HEK293 (cell line): Measurements from ENCODE around the gene OPN1SW.

ENCODE experiments used
- CTCF ChIA-PET: fragments of 350-600 bp; formaldehyde crosslinking; extraction: SDS; loops from one replicate; lab custom pipeline; 2021; ENCODE audit warnings: antibody characterized with exemption; lab: Yijun Ruan, JAX
- POLR2A ChIA-PET: fragments of 300-600 bp; formaldehyde crosslinking; extraction: SDS; loops from one replicate; lab custom pipeline; 2020; ENCODE audit warnings: antibody characterized with exemption, inconsistent platforms; lab: Yijun Ruan, JAX
- H3K27ac ChIP-seq: fragments of 200-500 bp; sonication (Bioruptor generic); 2 replicates; pipeline ENCODE4 v1.5.1; 2014; ENCODE audit warnings: low read depth, low read length, control low read depth, inconsistent platforms; ENCODE audit errors: extremely low read depth
- H3K36me3 ChIP-seq, 2 experiments: fragments of 200-500 bp in 1 of 2; sonication (Bioruptor generic) in 1 of 2; 1 replicate in 1 of 2; 2 replicates in 1 of 2; pipeline ENCODE4 v1.5.1; 2014 to 2017; ENCODE audit warnings: inconsistent platforms in 2 of 2, low read length in 2 of 2; ENCODE audit not compliant: control insufficient read depth in 2 of 2, insufficient read depth in 1 of 2
- H3K4me1 ChIP-seq: fragments of 200-500 bp; sonication (Bioruptor generic); 2 replicates; pipeline ENCODE4 v1.5.1; 2014; ENCODE audit warnings: mild to moderate bottlenecking, low read length, inconsistent platforms; ENCODE audit not compliant: control insufficient read depth, insufficient read depth
- H3K4me3 ChIP-seq: 2 replicates; pipeline ENCODE4 v1.5.1; 2011; ENCODE audit warnings: low read depth, mild to moderate bottlenecking, control low read depth, low read length, moderate library complexity
- H3K9me3 ChIP-seq: fragments of 200-500 bp; sonication (Bioruptor generic); 2 replicates; pipeline ENCODE4 v1.5.1; 2014; ENCODE audit warnings: low read depth, low read length, inconsistent platforms; ENCODE audit not compliant: control insufficient read depth, insufficient read depth
- ELK4 ChIP-seq: IDR thresholded peaks from 2 replicates; pipeline ENCODE4 v1.6.1; 2011; ENCODE audit warnings: mild to moderate bottlenecking, low read depth, low read length, borderline replicate concordance
- HOXD13 ChIP-seq: sonication (generic); formaldehyde crosslinking; IDR thresholded peaks from 2 replicates; pipeline ENCODE4 v1.8.0; 2022; ENCODE audit warnings: missing genetic modification reagents, borderline replicate concordance
- KLF1 ChIP-seq: fragments of 450-650 bp; formaldehyde crosslinking; IDR thresholded peaks from 2 replicates; pipeline ENCODE4 v1.5.1; 2016; ENCODE audit warnings: missing biosample characterization, missing genetic modification characterization
- MEIS1 ChIP-seq: sonication (generic); formaldehyde crosslinking; IDR thresholded peaks from 2 replicates; pipeline ENCODE4 v1.8.1; 2022; ENCODE audit warnings: missing genetic modification reagents, mild to moderate bottlenecking, borderline replicate concordance
- MZF1 ChIP-seq: fragments of 450-650 bp; formaldehyde crosslinking; IDR thresholded peaks from 2 replicates; pipeline ENCODE4 v1.5.1; 2017; ENCODE audit warnings: missing biosample characterization, missing genetic modification characterization, borderline replicate concordance
- SP3 ChIP-seq: fragments of 450-650 bp; formaldehyde crosslinking; IDR thresholded peaks from 2 replicates; pipeline ENCODE4 v1.5.1; 2016; ENCODE audit warnings: missing biosample characterization, missing genetic modification characterization
- YY1 ChIP-seq: fragments of 450-650 bp; formaldehyde crosslinking; IDR thresholded peaks from 2 replicates; pipeline ENCODE4 v1.5.1; 2018; ENCODE audit warnings: missing biosample characterization, missing genetic modification characterization
- YY2 ChIP-seq: fragments of 450-650 bp; formaldehyde crosslinking; IDR thresholded peaks from 2 replicates; pipeline ENCODE4 v1.5.1; 2016; ENCODE audit warnings: missing biosample characterization, missing genetic modification characterization
- ZBTB7A ChIP-seq: fragments of 450-650 bp; formaldehyde crosslinking; IDR thresholded peaks from 2 replicates; pipeline ENCODE4 v1.5.1; 2016; ENCODE audit warnings: low read depth, missing biosample characterization, missing genetic modification characterization
- ZNF114 ChIP-seq: fragments of 450-650 bp; formaldehyde crosslinking; IDR thresholded peaks from 2 replicates; pipeline ENCODE4 v1.5.0; 2017; ENCODE audit warnings: missing biosample characterization, missing genetic modification characterization
- ZNF140 ChIP-seq: fragments of 450-650 bp; formaldehyde crosslinking; IDR thresholded peaks from 2 replicates; pipeline ENCODE4 v1.5.1; 2016; ENCODE audit warnings: missing biosample characterization, missing genetic modification characterization
- ZNF221 ChIP-seq: fragments of 450-650 bp; formaldehyde crosslinking; IDR thresholded peaks from 2 replicates; pipeline ENCODE4 v1.5.1; 2017; ENCODE audit warnings: missing biosample characterization, missing genetic modification characterization, borderline replicate concordance
- ZNF223 ChIP-seq: fragments of 450-650 bp; formaldehyde crosslinking; IDR thresholded peaks from 2 replicates; pipeline ENCODE4 v1.5.1; 2016; ENCODE audit warnings: missing biosample characterization, missing genetic modification characterization
- ZNF248 ChIP-seq: fragments of 450-650 bp; formaldehyde crosslinking; IDR thresholded peaks from 2 replicates; pipeline ENCODE4 v1.5.1; 2017; ENCODE audit warnings: missing biosample characterization, missing genetic modification characterization
- ZNF280C ChIP-seq: fragments of 450-650 bp; formaldehyde crosslinking; IDR thresholded peaks from 2 replicates; pipeline ENCODE4 v1.5.1; 2016; ENCODE audit warnings: missing biosample characterization, missing genetic modification characterization
- ZNF280D ChIP-seq: fragments of 450-650 bp; formaldehyde crosslinking; IDR thresholded peaks from 2 replicates; pipeline ENCODE4 v1.5.1; 2016; ENCODE audit warnings: missing biosample characterization, missing genetic modification characterization
- ZNF416 ChIP-seq: fragments of 450-650 bp; formaldehyde crosslinking; IDR thresholded peaks from 2 replicates; pipeline ENCODE4 v1.5.1; 2016; ENCODE audit warnings: missing biosample characterization, missing genetic modification characterization
- ZNF426 ChIP-seq: fragments of 450-650 bp; formaldehyde crosslinking; IDR thresholded peaks from 2 replicates; pipeline ENCODE4 v1.5.1; 2017; ENCODE audit warnings: missing biosample characterization, missing genetic modification characterization, mild to moderate bottlenecking, inconsistent platforms, moderate library complexity
- ZNF560 ChIP-seq: fragments of 450-650 bp; formaldehyde crosslinking; IDR thresholded peaks from 2 replicates; pipeline ENCODE4 v1.5.1; 2017; ENCODE audit warnings: missing biosample characterization, missing genetic modification characterization, borderline replicate concordance
- ZNF571 ChIP-seq: fragments of 450-650 bp; formaldehyde crosslinking; IDR thresholded peaks from 2 replicates; pipeline ENCODE4 v1.5.0; 2017; ENCODE audit warnings: missing biosample characterization, missing genetic modification characterization
- ZNF585B ChIP-seq: fragments of 450-650 bp; formaldehyde crosslinking; IDR thresholded peaks from 2 replicates; pipeline ENCODE4 v1.5.1; 2016; ENCODE audit warnings: missing biosample characterization, missing genetic modification characterization
- ZNF600 ChIP-seq: fragments of 450-650 bp; formaldehyde crosslinking; IDR thresholded peaks from 2 replicates; pipeline ENCODE4 v1.5.1; 2016; ENCODE audit warnings: missing biosample characterization, missing genetic modification characterization
- TF ChIP-seq, protein P1 (sequence below): fragments of 450-650 bp; formaldehyde crosslinking; IDR thresholded peaks from 2 replicates; pipeline ENCODE4 v1.5.1; 2016; ENCODE audit warnings: missing biosample characterization, missing genetic modification characterization

The OPN1SW gene

DNA sequence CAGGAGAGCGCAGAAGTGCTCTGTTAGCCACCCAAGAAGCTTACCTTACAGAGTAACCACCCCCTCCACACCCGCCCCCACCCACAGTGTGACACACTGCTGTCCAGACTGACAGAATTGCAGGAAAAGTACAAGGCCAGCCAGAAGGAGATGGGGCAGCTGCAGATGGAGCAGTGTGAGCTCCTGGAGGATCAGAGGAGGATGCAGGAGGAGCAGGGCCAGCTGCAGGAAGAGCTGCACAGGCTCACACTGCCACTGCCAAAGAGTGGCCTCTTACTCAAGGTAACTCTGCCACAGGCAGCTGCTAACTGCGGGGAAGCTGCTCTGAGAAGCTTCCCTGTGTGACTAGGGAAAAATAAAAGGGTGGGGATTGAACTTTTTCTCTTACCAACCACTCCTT lies 33.8 kb upstream of the OPN1SW start:
- no peak for TF ChIP-seq SP3
- TF ChIP-seq ELK4 = no peak
- Histone ChIP-seq H3K9me3 (no peaks in the 10 kb centered on the region), H3K36me3 (peaks cover 4 to 52% of the 10 kb centered on the region in 2 experiments; a peak in 1 of 3 replicates), H3K4me1 (no peaks in the 10 kb centered on the region), H3K4me3 (no peak overlapping the region), H3K27ac (no peak overlapping the region)
- ChIA-PET CTCF (interaction anchor here (0.7 to 1.4 kb wide), 2 partner anchors 54 to 385 kb away, joined by 3 read pairs; no protein-coding TSS in a partner anchor), POLR2A (interaction anchor here (0.7 kb wide), 1 partner anchor 76 kb away, joined by 6 read pairs; no protein-coding TSS in a partner anchor)

GRCh38 chr7:128807191-128807590 lies 31.6 kb upstream of the OPN1SW start:
- H3K27ac ChIP-seq = no peak overlapping the region
- no peaks in the 10 kb centered on the region for H3K4me1 ChIP-seq
- H3K4me3 ChIP-seq = no peak overlapping the region
- CTCF ChIA-PET = interaction anchor here (0.5 to 0.7 kb wide), 2 partner anchors 11 to 255 kb away, joined by 3 read pairs; no protein-coding TSS in a partner anchor
- TF ChIP-seq ZNF248 (tag by site-specific recombination) (no peak), YY2 (tag by site-specific recombination) (no peak), ZNF114 (tag by site-specific recombination) (no peak), ZNF560 (tag by site-specific recombination) (no peak), ZNF280C (tag by site-specific recombination) (no peak), ZNF585B (tag by site-specific recombination) (no peak), ZNF140 (no peak), MZF1 (tag by site-specific recombination) (no peak), ZBTB7A (tag by site-specific recombination) (no peak)
- TF ChIP-seq, protein P1, sequence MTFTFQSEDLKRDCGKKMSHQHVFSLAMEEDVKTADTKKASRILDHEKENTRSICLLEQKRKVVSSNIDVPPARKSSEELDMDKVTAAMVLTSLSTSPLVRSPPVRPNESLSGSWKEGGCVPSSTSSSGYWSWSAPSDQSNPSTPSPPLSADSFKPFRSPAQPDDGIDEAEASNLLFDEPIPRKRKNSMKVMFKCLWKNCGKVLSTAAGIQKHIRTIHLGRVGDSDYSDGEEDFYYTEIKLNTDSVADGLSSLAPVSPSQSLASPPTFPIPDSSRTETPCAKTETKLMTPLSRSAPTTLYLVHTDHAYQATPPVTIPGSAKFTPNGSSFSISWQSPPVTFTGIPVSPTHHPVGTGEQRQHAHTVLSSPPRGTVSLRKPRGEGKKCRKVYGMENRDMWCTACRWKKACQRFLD = no peak
- POLR2A ChIA-PET = interaction anchor here (0.9 kb wide), 1 partner anchor 55 kb away, joined by 3 read pairs; the partner anchor contains the start of gene ATP6V1F
- H3K36me3 ChIP-seq = peaks cover 8 to 54% of the 10 kb centered on the region in 2 experiments; a peak in 2 of 3 replicates
- H3K9me3 ChIP-seq = no peaks in the 10 kb centered on the region

DNA sequence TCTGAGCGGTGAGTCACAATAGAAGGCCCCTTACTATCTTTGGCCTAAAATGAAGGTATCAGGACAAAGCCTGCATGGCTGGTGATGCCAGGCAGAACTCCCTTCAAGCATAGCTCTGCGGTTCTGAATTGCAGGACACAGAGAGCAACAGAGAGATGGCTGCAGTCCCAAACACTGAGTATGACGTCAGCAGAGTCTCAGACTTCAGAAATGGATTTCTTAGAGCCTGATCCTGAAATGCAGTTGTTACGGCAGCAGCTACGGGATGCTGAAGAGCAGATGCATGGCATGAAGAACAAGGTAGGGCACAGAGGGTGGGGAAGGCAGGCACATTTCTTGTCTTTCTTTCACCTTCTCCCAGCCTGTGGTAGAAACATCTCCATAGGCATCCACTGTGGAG lies 29.6 kb upstream of the OPN1SW start:
- H3K27ac ChIP-seq = no peak overlapping the region
- POLR2A ChIA-PET = no interaction called here
- CTCF ChIA-PET = interaction anchor here (1.2 kb wide), 1 partner anchor 78 kb away, joined by 4 read pairs; no protein-coding TSS in a partner anchor
- peaks cover 8 to 51% of the 10 kb centered on the region in 2 experiments; a peak in 2 of 3 replicates for H3K36me3 ChIP-seq
- H3K9me3 ChIP-seq = no peaks in the 10 kb centered on the region
- no peak overlapping the region for H3K4me3 ChIP-seq
- no peaks in the 10 kb centered on the region for H3K4me1 ChIP-seq
- no peak for TF ChIP-seq ZNF571
- TF ChIP-seq, protein P1 = no peak
- no peak for TF ChIP-seq ZNF600
- TF ChIP-seq MEIS1 (CRISPR knock-in tag) = no peak
- no peak for TF ChIP-seq HOXD13
- TF ChIP-seq ZNF280D = no peak
- no peak for TF ChIP-seq ZNF416 (tag by site-specific recombination)
- no peak for TF ChIP-seq YY2 (tag by site-specific recombination)
- no peak for TF ChIP-seq ZNF426 (tag by site-specific recombination)
- no peak for TF ChIP-seq ZNF221 (tag by site-specific recombination)
- TF ChIP-seq ZNF223 (tag by site-specific recombination) = no peak
- no peak for TF ChIP-seq YY1 (tag by site-specific recombination)
- no peak for TF ChIP-seq KLF1
- TF ChIP-seq MZF1 (tag by site-specific recombination) = no peak
